Measurements from ENCODE around the gene AKAP9.
"Not testable (repeated sequence)": the region's sequence is repeated elsewhere in the genome, so short reads cannot be mapped to it uniquely, and the experiment has no call there.

The AKAP9 gene

DNA sequence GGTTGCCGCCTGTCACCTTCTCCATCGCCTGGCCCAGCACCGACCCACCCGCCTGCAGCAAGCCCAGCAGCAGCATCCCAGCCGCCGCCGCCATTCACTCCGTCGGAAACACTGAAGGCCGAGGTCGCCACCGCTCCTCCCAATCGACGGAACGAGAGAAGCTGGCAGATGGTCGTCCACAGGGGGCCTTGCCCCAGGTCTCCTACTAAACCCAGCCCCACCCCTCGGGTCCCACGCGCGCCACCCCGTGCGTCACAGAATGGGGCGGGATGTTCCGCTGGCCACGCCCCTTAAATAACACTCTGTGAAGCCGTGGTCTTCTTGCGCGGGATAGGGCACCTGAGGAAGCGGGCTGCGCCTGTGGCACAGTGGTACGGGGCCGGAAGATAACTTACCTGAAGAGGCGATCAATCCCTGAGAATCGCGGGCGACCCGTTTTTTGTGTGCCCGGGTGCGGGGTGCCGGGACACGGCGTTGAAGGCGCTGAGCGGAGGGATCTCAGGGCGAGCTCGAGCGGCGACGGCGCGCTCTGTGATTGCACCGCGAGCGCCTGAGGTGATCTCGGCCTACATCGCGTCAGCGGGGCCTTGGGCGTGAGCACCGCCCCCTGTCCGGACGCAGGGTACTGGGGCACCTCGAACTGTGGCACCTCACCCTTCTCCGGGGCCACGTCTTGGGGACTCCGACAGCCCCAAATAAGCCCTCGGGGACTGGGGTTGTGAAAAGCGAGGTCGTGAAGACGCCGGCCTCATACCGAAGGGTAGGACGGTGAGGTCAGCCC lies 193.8 kb downstream of the AKAP9 start, which contains the start of gene CYP51A1:
Gene CYP51A1, minus strand, starts transcription at position 207 of the 781 bp plus-strand sequence. Its CDS starts 113 bp downstream, at position 94.
- peak; percentile 73 for DNase-seq (ENCODE audit: low read depth)

DNA sequence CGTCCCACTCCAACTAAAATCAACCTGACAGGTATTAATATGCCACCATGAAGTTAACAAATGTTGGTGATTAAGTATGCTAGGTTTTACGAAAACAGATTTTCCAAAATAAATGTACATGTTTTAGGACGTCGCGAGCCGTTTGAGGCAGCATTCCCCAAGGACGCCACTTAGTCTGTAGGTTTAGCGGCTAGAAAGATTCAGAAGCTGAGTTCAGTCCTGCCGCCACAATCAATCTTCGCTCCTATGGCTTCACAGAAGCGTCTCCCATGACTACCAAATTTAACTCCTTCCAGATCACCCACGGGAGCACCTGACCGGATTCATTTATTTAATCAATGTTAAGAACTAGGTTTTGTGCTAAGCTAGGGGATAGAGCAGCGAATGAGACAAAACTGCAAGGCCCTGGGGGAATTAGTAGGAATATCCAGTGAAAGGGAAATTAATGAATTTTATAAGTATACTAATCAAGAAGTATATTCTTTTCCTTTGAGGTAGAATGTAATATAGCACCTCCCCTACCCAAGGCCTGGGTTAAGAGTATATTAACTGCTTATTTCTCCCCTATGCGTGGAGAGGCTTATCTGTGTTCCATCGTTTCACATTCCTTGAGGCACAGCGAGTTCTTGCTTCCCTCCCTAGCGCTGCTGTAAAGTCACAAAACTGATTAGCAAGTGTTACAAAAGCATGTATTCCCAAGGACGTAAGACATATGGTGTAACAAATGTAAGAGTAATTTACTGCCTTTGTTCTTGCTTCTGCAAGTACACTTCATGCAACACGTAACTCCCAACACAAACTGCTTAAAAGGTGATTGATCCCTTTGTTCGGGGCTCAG lies 194.6 kb downstream of the AKAP9 start:
- no peak for DNase-seq (ENCODE audit: low read depth)

DNA sequence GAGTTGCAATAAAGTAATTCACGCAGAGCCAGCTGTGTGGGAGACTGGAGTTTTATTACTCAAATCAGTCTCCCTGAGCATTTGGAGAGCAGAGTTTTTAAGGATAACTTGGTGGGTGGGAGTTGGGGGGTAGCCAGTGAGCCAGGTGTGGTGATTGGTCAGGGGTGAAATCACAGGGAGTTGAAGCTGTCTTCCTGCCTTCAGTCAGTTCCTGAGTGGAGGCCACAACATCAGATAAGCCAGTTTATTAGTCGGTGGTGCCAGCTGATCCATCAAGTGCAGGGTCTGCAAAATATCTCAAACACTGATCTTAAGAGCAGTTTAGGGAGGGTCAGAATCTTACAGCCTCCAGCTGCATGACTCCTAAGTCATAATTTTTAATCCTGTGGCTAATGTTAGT lies 196.9 kb downstream of the AKAP9 start:
- no peak for DNase-seq (ENCODE audit: low read depth)

DNA sequence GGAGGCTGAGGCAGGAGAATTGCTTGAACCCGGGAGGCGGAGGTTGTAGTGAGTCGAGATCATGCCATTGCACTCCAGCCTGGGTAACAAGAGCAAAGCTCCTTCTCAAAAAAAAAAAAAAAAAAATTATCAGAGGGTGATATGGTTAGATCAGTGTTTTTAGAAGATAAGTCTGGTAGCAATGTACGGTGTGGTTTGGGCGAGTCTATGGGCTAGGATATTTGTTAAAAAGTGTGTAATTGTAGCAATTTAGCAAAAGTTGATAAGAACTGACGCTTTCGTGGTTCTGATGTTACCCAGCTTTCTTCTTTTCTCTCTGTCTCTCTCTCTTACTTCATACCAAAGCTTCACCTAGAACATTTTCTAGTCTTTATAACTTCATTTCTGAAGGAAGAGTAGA lies 200.5 kb downstream of the AKAP9 start:
- DNase-seq (ENCODE audit: low read depth), result no peak

DNA sequence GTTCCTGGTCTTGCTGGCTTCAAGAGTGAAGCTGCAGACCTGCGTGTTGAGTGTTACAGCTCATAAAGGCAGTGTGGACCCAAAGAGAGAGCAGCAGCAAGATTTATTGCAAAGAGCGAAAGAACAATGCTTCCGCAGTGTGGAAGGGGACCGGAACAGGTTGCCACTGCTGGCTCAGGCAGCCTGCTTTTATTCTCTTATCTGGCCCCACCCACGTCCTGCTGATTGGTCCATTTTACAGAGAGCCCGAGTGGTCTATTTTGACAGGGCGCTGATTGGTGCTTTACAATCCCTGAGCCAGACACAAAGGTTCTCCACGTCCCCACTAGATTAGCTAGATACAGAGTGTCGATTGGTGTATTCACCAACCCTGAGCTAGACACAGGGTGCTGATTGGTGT lies 202.1 kb downstream of the AKAP9 start:
- not testable (repeated sequence) for DNase-seq (ENCODE audit: low read depth)

- not testable (repeated sequence) for DNase-seq (ENCODE audit: low read depth)
These were observed 202.7 kb downstream of the AKAP9 start for GRCh38 chr7:92143192-92143880.

DNA sequence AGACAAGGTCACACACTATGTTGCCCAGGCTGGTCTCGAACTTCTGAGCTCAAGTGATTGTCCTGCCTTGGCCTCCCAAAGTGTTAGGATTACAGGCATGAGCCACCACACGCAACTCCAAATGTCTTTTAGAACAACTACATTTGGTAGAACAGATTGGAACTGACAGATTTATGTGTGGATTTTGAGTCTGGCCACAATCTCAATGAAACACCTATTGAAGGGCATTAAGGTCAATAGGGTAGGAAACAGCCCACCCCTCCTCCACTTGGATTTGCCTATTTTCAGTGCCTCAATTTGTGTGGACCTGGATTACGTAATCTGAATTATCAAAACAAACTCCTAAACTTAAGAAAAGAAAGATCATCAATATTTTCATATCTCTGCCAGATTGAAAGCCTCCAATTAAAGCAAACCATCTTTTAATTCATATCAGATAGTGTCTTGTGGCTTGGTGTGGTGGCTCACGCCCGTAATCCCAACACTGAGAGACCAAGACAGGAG lies 209.1 kb downstream of the AKAP9 start:
- no peak for DNase-seq (ENCODE audit: low read depth)

DNA sequence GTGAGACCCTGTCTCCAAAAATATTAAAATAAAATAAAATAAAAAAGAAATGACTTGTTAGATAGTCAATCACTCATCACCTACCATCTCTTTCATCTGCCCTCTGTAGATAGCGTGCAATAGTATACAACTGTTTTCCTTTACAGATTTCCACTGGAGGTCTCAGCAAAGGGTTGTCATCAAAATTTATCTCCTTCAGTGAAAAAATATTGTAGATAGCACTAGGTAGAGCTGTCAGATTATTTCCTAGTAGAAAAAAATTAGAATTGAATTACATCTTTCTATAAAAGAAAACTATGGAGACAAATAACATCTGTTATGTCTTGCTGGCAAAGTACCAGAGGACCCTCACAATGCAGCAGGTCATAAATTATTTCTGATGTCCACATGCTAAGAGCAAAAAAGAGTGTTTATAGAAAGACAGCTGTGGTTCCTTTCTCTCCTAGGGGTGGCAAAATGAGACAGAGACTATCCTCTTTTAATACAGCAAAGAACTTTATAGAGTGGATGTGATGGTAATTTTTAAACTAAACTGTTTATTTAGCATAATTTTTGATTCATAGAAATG lies 209.9 kb downstream of the AKAP9 start:
- no peak for DNase-seq (ENCODE audit: low read depth)

GRCh38 chr7:92155108-92155739 lies 214.6 kb downstream of the AKAP9 start:
- DNase-seq (ENCODE audit: low read depth), result no peak

DNA sequence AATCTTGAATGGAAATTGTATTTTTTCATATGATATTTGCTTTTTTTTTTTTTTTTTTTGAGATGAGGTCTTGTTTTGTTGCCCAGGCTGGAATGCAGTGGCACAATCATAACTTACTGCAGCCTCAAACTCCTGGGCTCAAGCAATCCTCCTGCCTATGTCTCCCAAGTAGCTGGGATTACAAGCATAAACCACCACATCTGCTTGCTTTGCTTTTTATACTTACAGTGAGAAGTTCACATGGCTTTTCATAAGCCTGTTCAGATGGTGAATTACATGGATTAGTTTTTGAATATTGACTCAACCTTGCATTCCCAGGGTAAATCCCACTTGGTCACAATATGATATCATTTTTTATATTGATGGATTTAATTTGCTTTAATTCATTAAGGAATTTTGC lies 216.3 kb downstream of the AKAP9 start:
- no peak for DNase-seq (ENCODE audit: low read depth)

- DNase-seq (ENCODE audit: low read depth), result peak; percentile 40
These were observed 218.3 kb downstream of the AKAP9 start for GRCh38 chr7:92158660-92159575.
